HG03108 (cell line): ENCODE data around the gene CLEC3A.
"Not testable (repeated sequence)": the region's sequence is repeated elsewhere in the genome, so short reads cannot be mapped to it uniquely, and the experiment has no call there.

Experiments
- ATAC-seq: cut with Tn5 transposase; IDR thresholded peaks from one replicate; pipeline ENCODE4 v1.9.1; 2021; ENCODE audit warnings: moderate library complexity; ENCODE audit not compliant: unreplicated experiment

Gene CLEC3A, protein sequence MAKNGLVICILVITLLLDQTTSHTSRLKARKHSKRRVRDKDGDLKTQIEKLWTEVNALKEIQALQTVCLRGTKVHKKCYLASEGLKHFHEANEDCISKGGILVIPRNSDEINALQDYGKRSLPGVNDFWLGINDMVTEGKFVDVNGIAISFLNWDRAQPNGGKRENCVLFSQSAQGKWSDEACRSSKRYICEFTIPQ

DNA sequence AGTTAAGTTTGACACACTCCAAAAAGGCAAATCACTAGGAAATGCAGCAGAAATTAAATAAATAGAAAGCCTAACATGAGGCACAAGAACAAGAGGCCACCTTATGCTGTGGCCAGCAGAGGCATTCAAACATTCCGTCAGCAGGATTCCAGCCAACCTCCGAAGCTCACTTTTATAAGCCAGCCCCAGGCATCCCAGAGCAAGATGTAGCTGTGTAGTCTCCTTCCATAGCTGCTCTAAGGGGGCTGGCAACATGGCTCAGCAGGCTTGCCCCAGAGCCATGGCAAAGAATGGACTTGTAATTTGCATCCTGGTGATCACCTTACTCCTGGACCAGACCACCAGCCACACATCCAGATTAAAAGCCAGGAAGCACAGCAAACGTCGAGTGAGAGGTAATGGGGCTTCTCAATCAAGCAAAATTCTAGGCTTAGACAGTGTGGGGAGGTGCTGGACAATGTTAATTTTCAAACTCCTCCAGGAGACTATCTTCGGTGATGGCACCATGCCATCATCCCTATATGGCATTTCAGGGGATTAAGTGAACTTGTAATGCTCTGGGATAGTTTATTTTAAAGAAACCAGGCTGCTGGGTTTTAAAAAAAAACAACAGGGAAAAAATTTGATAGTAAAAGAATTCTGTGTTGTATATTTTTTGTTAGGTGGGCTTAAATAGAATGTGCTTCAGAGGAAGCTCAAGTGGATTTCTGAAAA, at the start of gene CLEC3A:
Gene CLEC3A, plus strand, starts transcription at position 202 of the 714 bp plus-strand sequence. Its CDS starts 79 bp downstream, at position 281.
- ATAC-seq: no peak

DNA sequence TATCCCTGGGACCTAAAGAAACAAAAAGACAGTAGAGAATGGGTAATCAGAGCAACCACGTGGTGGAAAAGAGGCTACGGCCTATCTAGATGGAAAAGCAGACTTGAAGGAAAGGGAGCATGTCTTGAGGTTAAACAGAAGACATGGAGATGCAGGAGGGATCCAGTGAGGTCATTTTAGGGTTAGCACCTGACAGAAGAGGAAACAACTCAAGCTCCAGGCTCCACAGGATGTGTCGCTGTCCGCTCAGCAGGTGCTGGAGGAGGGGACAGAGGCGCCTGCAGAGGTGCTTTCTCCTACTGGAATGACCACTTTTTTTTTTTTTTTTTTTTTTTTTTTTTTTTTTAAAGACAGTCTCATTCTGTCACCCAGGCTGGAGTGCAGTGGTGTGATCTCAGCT, 47.5 kb upstream of the CLEC3A start:
- no peak for ATAC-seq

DNA sequence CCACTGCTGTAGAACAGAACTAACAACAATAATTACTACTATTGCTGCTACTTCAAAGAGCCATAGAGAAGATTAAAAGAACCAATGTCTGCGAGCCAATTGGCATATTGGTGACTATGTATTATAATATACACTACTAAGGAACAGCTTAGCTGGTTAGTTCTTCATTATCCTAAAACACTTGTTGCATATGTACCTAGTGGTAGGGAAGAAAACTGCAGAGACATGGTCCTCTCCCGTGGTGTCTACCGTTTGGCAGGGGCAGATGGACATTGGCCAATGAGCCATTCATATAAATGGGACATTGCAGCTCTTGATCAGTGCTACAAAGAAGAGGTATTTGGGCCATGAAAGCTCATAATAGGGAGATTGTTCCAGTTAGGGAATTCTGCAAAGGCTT, 46.4 kb upstream of the CLEC3A start:
- no peak for ATAC-seq

DNA sequence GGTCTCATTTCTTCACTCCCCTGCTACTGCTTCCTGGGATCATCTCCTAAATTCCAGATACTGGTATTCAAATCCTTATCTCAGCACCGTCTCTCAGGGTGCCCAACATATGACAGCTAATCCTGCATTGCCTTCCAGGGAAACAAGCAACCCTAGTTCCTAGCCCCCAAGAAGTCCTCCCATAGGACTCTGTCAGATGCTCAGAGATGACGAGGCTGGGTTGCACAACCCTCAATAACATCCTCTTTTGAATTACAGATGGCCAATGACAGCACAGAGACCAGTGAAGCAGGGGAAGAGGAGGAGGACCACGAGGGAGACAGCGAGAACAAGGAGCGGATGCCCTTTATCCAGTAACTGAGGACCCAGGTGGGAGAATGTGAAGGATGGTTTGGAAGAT, 45.0 kb upstream of the CLEC3A start:
- no peak for ATAC-seq

DNA sequence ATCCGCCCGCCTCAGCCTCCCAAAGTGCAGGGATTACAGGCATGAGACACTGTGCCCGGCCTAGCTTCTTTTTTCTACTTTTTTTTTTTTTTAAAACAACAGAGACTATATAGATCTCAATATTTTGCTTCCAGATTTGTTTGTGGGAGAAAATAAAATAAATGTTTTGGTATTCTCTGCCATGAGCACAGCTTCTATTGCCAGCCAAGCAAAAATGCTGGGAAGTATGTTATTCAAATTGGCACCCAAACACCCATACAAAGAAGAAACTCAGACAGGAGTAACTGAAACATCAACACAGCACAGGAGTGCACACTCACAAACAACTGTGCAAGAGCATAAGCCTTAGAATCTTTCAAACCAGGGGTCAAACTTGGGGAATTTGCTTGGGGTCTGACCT, 37.2 kb upstream of the CLEC3A start:
- ATAC-seq: no peak

DNA sequence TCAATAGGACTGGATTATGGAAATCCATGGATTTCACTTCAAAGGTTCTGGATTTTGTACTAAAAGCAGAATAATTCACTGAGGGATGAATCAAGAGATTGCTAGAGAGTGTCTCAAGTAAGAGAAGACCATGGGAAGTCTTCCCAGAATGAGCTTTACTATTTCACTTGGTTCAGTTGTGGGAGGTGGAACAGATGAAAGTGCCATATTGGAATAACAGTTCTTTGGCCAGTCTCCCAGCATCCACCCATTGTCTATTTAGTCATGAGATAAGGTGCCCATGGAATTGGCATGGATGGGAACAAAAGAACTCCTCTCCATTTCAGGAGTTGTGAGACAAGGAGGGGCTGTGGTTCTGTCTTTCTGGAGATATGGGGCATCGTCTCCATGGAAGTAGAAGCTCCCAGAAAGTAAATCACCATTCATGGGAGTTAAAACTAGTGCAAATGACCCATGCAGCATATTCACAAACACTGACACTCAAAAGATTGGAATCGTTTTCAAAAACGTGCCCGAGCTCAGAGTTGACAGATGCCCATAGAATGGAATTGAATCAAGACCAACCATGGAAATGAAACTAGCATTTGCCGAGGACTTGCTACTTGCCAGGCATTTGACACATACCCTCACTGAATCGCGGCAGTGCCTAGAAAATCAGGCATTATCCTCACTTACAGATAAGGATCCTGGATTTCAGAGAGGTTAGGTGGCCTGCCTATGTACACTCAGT, 36.2 kb upstream of the CLEC3A start:
- ATAC-seq: no peak

DNA sequence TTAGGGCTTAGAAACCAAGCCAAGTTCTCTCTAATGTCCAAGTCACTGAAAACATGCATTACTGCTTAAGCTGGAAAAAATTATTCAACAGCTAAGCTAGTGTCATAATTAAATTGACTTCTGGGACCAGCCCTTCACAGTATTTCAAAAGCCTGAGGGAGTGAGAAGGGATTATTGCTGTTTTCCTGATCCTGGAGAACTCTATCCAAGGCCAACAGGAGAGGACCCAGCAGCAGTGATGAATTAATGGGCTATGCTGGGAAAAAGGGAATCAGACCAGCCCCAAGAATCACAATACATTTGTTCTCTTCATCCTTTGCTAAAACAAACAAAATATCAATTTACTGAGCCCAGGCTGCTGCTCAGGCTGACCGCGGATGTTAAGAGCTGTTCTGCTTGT, 34.5 kb upstream of the CLEC3A start:
- ATAC-seq: no peak

DNA sequence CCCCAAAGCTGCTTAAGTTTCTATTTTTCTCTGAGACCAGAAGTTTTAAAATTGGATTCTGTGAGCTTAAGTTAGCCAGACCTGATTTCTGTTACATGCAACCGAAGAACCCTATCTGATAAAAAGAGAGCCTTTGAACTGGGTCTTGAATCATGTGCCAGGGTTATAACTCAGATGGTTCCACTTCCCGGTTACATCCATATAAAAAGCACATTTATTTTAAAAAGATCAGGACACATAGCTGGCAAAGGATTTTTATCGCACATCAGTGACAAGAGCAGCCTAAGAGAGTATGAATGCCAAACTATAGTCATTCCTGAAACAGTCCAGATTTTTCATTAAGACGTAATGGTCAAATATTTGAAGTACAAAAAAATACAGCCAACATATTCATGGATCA, 32.5 kb upstream of the CLEC3A start:
- ATAC-seq: no peak

DNA sequence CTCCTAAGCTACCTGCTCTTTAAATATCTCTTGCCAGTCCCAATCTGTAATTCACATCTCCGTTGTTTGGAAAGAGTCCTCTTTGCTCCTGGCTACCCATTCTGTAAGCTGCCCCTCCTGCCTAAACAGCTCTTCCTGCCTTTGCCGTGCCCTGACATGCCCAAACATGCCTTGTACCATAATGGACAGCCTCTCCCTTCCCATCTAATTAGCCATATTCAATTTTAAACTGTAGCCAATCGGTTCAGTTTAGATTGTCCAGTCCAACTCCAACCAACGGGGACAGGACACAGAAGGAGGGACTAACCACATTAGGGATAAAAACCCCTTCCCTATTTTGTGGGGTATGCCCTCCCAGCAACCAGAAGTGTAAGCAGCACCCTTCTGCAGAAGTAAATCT, 30.6 kb upstream of the CLEC3A start:
- no peak for ATAC-seq

DNA sequence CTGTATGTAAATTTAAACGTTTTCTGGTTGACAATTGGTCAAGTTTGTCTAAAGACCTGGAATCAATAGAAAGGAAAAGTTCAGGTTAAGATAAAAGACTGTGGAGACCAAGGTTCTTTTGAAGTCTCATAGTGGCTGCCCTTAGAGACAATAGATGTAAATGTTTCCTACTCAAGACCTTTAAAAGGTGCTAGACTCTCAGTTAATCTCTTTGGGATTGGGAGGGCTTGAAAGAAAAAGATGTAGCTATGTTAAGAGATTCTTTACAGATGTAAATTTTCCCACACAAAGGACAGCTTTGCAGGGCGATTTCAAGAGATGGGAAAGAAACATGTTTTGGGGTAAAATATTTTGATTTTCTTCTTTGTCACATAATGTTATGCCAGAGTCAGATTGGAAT, 30.0 kb upstream of the CLEC3A start:
- not testable (repeated sequence) for ATAC-seq

DNA sequence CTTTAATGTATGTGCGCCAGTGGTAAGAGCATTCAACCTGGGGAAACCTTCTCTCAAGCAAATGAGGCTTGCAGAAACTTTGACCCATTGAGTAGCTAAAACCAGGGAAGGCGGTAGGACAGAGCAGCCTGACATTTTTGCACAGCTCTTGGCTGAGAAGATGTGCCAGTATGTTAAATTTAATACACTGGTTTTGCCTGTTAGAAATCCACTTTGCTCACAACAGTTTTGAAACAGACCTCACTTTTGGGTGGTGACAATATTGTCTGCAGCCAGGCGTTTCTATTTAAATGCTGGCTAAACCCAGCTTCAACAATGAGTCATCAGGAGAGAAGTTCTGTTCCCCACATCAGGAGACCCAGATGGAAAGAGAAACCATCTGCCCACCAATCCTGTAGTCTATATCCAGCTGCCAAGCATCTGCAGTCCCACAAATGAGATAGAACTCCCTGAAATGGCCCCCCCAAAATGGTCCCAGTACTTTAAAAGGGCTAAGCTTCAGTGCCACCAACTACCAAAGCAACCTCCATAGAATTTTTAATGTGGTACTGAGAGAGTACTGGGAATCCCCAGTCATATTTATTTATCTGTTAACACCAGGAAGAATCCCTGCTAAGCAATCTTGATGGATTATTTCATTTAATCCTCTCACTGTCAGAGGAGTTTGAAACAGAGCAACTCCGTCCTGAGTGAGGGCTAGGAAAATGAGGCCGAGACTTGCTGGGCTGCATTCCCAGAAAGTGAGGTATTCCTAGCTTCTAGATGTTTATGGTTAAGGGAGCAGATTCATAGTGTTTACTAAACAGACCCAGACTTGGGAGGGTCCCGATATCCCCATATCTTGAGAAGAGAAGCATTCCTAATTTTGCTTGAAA, 29.0 kb upstream of the CLEC3A start:
- no peak for ATAC-seq

DNA sequence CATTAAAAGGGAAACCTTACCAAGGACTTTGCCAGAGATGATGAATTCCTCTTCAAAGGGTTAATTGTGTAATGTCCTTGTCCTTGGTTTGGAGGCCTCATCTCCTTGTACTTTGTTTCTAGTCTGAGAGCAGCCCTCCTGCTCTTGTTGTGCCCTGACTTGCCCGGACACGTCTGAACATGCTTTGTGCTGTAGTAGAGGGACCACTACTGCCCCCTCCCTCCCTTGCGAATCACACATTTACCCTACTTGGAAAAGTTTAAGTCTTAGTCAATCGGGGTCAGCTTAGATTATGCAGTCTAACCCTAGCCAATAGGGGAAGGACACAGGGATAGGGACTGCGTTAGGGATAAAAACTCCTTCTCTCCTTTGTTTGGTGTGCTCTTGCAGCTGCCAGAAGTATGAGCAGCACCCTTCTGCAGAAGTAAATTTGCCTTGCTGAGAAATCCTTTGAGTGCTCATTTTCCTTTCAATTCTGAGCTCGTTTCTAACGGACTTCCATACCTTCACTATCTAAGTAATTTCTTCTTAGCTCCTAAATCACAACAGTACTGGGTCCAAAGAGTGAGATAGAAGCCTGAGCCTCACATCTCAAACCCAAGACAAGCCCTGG, 26.4 kb upstream of the CLEC3A start:
- ATAC-seq: no peak

DNA sequence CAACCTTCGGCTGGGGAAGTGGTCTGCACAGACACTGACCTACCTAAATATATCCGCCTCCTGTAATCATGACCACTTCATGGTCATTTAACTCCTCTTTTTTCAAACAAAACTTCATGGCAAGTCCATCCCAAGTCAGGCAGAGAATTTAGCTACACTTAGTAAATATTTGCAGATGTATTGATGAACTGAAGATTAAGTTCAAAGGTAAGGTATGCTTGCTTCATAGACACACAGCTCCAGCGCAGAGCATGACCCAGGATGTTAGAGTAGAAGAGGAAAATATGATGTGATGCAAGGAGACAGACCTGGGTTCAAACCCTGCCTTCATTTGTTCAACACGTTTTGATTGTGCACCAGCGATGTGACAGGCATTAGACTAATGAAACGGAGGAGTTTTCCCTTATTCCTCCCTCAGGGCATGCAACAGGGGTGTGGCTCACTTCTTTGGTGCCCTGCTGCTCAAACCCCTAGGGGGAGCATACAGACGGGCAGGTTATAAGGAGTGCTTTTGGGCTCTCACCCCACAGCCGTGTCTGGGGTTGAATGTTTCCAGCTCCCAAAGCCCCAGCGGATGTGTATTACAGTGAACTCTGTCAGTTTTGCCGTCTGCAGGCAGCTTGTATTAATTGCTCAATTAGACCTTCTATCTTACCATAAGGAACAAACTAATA, 23.9 kb upstream of the CLEC3A start:
- ATAC-seq: no peak

DNA sequence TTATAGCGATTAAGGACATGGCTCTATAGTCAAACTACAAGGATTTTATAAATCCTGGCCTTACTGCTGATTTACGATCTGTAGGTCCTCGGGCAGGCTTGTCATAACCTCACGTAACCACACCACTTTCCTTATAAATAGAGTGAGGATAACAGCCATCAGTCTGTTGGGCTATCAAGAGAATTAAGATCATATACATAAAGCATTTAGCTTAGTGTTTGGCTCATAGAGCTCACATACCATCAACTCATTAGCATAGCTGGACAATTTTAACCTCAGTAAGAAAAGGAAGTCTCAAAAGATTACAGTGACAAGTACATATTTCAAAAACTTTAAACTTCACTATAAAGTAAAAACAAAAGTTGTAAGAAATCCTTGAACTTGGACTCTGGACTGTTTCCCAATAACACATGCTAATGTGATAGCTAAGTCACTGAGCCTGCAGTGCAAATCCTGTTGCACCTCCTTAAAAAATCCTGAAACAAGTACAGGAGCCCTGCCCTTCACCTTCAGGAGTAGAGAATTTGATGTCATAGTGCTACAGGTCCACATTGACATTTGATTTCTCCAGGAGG, 20.8 kb upstream of the CLEC3A start:
- ATAC-seq: no peak

DNA sequence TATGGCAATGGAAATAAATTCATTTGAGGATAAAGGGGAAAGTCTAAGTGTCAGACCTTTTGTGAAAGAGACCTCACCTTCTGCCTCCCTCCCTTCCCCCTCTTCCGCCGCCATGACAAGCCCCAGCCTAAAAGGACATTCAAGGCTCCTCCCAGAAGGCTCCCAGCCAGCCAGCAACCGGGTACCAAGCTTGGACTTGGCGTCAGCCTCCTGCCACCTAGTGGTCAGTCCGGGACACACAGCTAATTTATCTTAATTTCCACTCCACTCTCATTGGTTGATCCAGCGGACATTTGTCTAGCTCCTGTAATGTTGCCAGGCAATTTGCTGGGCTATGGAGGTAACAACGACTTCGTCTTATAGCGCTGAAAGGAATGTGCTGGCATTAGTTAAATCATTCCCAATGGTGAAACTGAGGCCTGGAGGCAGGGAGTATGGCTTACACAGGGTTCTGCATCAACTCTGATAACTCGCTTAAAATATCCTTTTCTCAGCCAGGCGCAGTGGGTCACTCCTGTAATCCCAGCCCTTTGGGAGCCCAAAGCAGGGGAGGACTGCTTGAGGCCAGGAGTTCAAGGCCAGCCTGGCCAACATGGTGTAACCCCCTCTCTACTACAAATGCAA, 19.3 kb upstream of the CLEC3A start:
- ATAC-seq: peak; percentile 90

DNA sequence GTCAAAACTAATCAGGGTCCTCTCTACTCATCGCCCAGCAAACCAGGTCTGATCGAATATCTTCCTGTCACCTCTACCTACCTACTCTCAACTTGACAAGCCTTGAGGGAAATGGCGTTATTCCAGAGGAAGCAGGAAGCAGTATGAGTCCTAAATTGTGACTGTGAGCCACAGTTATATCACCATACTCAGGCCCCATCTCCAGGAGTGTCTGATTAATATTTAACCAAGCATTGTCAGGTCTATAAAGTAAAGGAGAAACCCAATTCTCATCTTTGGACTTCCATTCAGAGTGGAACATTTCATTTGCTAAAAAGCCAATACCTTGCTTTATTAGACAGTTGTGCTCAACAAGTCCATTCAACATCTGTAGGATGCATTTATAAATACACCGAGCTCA, 17.8 kb upstream of the CLEC3A start:
- no peak for ATAC-seq

DNA sequence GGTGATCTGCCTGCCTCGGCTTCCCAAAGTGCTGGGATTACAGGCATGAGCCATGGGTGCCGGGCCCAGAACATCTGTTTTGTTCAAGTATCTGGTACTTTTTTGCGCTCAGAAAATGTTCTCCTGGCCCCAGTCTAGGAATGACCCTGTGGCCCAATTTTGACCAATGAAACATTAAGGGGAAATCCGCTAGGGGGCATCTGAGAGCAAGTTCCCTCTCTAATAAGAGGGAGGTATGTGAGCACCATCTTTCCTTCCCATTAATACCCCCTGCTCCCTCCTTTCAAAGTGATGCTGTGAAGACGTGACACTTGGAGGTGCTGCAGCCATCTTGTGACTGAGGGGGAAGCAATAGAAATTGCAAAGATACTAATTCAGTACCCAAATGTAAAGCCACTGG, 16.5 kb upstream of the CLEC3A start:
- ATAC-seq: no peak

DNA sequence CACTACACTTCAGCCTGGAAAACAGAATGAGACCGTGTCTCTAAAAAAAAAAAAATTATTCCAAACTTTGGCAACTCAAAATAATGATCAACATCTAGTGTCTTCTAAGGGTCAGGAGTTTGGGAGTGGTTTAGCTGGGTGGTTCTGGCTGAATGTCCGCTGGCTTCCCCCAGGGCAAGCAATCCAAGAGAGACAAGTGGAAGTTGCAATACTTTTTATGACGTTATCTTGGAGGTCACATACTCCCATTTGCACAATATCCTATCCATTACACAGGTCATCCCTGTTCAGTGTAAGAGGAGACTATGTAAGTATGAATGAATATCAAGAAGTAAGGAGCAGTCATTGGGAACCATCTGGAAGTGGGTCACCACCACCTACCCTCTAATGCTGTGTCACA, 15.2 kb upstream of the CLEC3A start:
- no peak for ATAC-seq

DNA sequence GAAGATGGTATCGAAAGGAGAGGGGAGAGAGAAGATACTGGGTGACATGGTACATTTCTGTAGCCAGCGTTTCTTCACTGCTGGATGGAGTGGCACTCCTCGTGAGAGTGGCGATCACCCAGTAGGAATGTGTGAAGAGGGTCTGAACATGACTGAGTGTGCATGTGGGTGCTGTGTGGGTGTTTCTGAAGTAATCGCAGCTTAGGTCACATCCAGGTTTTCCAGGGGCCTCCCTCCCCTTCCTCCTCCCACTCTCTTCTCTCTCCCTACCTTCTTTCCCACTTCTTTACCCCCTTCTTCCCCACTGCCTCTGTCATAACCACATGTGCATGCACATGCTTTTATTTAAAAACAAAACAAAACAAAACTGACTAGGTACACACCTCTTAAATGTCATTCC, 1.8 kb downstream of the CLEC3A start:
- no peak for ATAC-seq

DNA sequence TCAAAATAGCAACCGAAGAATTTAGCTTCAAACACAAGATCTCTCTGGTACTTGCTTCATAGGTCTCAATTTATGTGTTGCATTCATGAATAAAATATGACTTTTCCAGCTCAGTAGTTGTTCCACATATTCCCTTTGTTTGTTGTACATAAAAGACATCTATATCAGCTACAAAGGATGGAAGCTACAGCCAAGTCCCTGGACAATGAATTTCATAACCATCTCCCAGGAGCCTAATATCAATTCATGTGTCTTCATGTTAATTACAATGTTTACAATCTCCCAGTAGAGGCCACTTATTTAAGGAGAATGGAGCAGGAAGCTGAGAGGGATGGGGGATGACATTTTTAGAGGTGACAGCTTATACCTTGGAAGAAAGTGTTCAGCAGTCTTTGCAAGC, 3.3 kb downstream of the CLEC3A start:
- ATAC-seq: no peak
